GM23338 (cell line): ENCODE data around the gene LRRC40. TPM values are rescaled to one million over a fixed set of nuclear protein-coding genes. Genes with fewer than 3 reads are reported as not detected.

Experiments
- ATAC-seq: fragments of 200-7000 bp; cut with Tn5 transposase; 3 replicates; pipeline ENCODE4 v1.9.1; 2020
- DNase-seq: peaks from one replicate; pipeline ENCODE4 v3.0.0-alpha.2; 2015; ENCODE audit warnings: low spot score
- H2AFZ ChIP-seq: fragments of 200-600 bp; sonication (generic); 2 replicates; pipeline ENCODE4 v1.8.0; 2016; ENCODE audit warnings: antibody characterized with exemption, mild to moderate bottlenecking, moderate library complexity
- H3F3A ChIP-seq: fragments of 200-600 bp; sonication (generic); replicated peaks from 2 replicates; pipeline ENCODE4 v1.8.0; 2017; ENCODE audit warnings: antibody characterized with exemption, mixed run types, low read depth
- H3K27ac ChIP-seq: fragments of 200-600 bp; sonication (generic); 2 replicates; pipeline ENCODE4 v1.6.1; 2016; ENCODE audit warnings: low read depth
- H3K27me3 ChIP-seq: fragments of 200-600 bp; sonication (generic); 2 replicates; pipeline ENCODE4 v1.8.0; 2016; ENCODE audit warnings: mild to moderate bottlenecking, mixed run types, moderate library complexity; ENCODE audit not compliant: insufficient read depth
- H3K36me3 ChIP-seq: fragments of 200-600 bp; sonication (generic); 2 replicates; pipeline ENCODE4 v1.8.0; 2016; ENCODE audit warnings: mild to moderate bottlenecking; ENCODE audit not compliant: insufficient read depth
- H3K4me1 ChIP-seq: fragments of 200-600 bp; sonication (generic); 2 replicates; pipeline ENCODE4 v1.8.0; 2016; ENCODE audit warnings: mild to moderate bottlenecking, moderate library complexity; ENCODE audit not compliant: insufficient read depth
- H3K4me2 ChIP-seq: fragments of 200-600 bp; sonication (generic); 2 replicates; pipeline ENCODE4 v1.7.1; 2017; ENCODE audit warnings: mixed run types
- H3K4me3 ChIP-seq: fragments of 200-600 bp; sonication (generic); 2 replicates; pipeline ENCODE4 v1.6.1; 2016; ENCODE audit warnings: mixed run types
- H3K79me2 ChIP-seq: fragments of 200-600 bp; sonication (generic); replicated peaks from 2 replicates; pipeline ENCODE4 v1.8.0; 2017; ENCODE audit warnings: mild to moderate bottlenecking; ENCODE audit not compliant: insufficient read depth
- H3K9me2 ChIP-seq: fragments of 200-600 bp; sonication (generic); 2 replicates; pipeline ENCODE4 v1.8.0; 2017; ENCODE audit not compliant: insufficient read depth
- H4K20me1 ChIP-seq: fragments of 200-600 bp; sonication (generic); replicated peaks from 2 replicates; pipeline ENCODE4 v1.8.0; 2017; ENCODE audit warnings: mild to moderate bottlenecking; ENCODE audit not compliant: insufficient read depth
- H3K27ac Mint-ChIP-seq: 2 replicates; pipeline ENCODE4 v1.8.0; 2020; ENCODE audit warnings: inconsistent platforms, mild to moderate bottlenecking, moderate library complexity, mixed read lengths
- H3K27me3 Mint-ChIP-seq: 3 replicates; pipeline ENCODE4 v1.8.0; 2022; ENCODE audit warnings: low read depth, mild to moderate bottlenecking, moderate library complexity, mixed read lengths, inconsistent platforms; ENCODE audit not compliant: insufficient read depth, poor library complexity
- H3K36me3 Mint-ChIP-seq: 3 replicates; pipeline ENCODE4 v1.8.0; 2021; ENCODE audit warnings: low read depth, mild to moderate bottlenecking, inconsistent platforms, moderate library complexity, mixed read lengths
- H3K4me1 Mint-ChIP-seq: 3 replicates; pipeline ENCODE4 v1.8.0; 2020; ENCODE audit warnings: mild to moderate bottlenecking, inconsistent platforms, mixed read lengths
- H3K4me3 Mint-ChIP-seq: 3 replicates; pipeline ENCODE4 v1.8.0; 2021; ENCODE audit warnings: moderate library complexity, mild to moderate bottlenecking, inconsistent platforms, mixed read lengths
- H3K9me3 Mint-ChIP-seq: 3 replicates; pipeline ENCODE4 v1.8.0; 2020; ENCODE audit warnings: moderate library complexity, mild to moderate bottlenecking, inconsistent platforms, mixed read lengths
- CREB1 ChIP-seq: fragments of 250-450 bp; sonication (Bioruptor Pico); IDR thresholded peaks from 2 replicates; pipeline ENCODE4 v1.5.0; 2020; ENCODE audit warnings: low read depth, mild to moderate bottlenecking, moderate library complexity
- EZH2 ChIP-seq: fragments of 200-600 bp; sonication (generic); IDR thresholded peaks from one replicate; pipeline ENCODE4 v1.8.0; 2017; ENCODE audit warnings: antibody characterized with exemption, mild to moderate bottlenecking, low read depth; ENCODE audit not compliant: unreplicated experiment
- EZH2phosphoT487 ChIP-seq: fragments of 200-600 bp; sonication (generic); IDR thresholded peaks from one replicate; pipeline ENCODE4 v1.8.1; 2018; ENCODE audit warnings: antibody characterized with exemption; ENCODE audit not compliant: unreplicated experiment
- JUNB ChIP-seq: IDR thresholded peaks from one replicate; pipeline ENCODE4 v1.6.1; 2016; ENCODE audit warnings: antibody characterized with exemption; ENCODE audit not compliant: unreplicated experiment
- NANOG ChIP-seq: IDR thresholded peaks from 2 replicates; pipeline ENCODE4 v1.6.1; 2016; ENCODE audit warnings: antibody characterized with exemption, borderline replicate concordance
- POLR2AphosphoS5 ChIP-seq: IDR thresholded peaks from 2 replicates; pipeline ENCODE4 v1.6.1; 2016; ENCODE audit warnings: antibody characterized with exemption, low read depth
- STAT1 ChIP-seq: IDR thresholded peaks from one replicate; pipeline ENCODE4 v1.6.1; 2016; ENCODE audit warnings: antibody characterized with exemption; ENCODE audit not compliant: unreplicated experiment
- ZNF114 ChIP-seq: fragments of 250-450 bp; sonication (Bioruptor Pico); IDR thresholded peaks from 2 replicates; pipeline ENCODE4 v1.5.0; 2020; ENCODE audit warnings: mild to moderate bottlenecking, moderate library complexity
- ZNF331 ChIP-seq: fragments of 250-450 bp; sonication (Bioruptor Pico); IDR thresholded peaks from 2 replicates; pipeline ENCODE4 v1.5.0; 2020; ENCODE audit warnings: low read depth, mild to moderate bottlenecking, moderate library complexity
- polyA plus RNA-seq: library from polyadenylated mRNA; unstranded; fragments of >200 nt; fragmentation: Nextera tagmentation; extraction: Ambion mirVana; gene quantifications from 2 replicates; pipeline ENCODE4 v1.2.1, GENCODE V29; 2016
- total RNA-seq: library from RNA; depleted of rRNA; stranded (reverse); fragments of >200 nt; shearing (Covaris generic); gene quantifications from 2 replicates; pipeline ENCODE4 v1.2.3, GENCODE V29; 2014
- TF ChIP-seq, protein P1 (sequence below): IDR thresholded peaks from one replicate; pipeline ENCODE4 v1.6.1; 2018; ENCODE audit warnings: antibody characterized with exemption; ENCODE audit not compliant: unreplicated experiment
- TF ChIP-seq, protein P2 (sequence below): fragments of 250-450 bp; sonication (Bioruptor Pico); IDR thresholded peaks from 2 replicates; pipeline ENCODE4 v1.5.0; 2020; ENCODE audit warnings: mild to moderate bottlenecking, moderate library complexity
- TF ChIP-seq, protein P3 (sequence below): IDR thresholded peaks from 2 replicates; pipeline ENCODE4 v1.6.1; 2016; ENCODE audit warnings: antibody characterized with exemption
- TF ChIP-seq, protein P4 (sequence below), 2 experiments: fragments of 200-600 bp in 1 of 2; sonication (generic) in 1 of 2; conservative IDR thresholded peaks; 2 replicates each; pipeline versions ENCODE4 v1.5.1 to v1.6.1; 2016 to 2017; ENCODE audit warnings: antibody characterized with exemption in 2 of 2, low read depth in 2 of 2, mild to moderate bottlenecking in 2 of 2, moderate library complexity in 1 of 2

LRRC40 gene
- total and polyA plus RNA-seq, 2 experiments from 2014 or later: 33.9 to 50.5 TPM

DNA sequence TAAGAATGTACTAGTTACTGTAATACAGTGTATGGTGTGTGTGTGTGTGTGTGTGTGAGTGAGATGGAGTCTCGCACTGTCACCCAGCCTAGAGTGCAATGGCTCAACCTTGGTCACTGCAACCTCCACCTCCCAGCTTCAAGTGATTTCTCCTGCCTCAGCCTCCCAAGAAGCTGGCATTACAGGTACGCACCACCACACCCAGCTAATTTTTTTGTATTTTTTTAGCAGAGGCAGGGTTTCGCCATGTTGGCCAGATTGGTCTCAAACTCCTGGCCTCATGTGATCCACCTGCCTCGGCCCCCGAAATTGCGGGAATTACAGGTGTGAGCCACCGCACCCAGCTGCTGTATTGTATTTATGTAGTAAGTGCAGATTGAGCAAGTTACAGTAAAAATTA lies 2.9 kb upstream of the LRRC40 start:
- H3K9me3 Mint-ChIP-seq: no peaks in the 10 kb centered on the region
- H3K4me1 Mint-ChIP-seq: peaks cover 9% of the 10 kb centered on the region; the same call in 2 of the 3 replicates

More for the DNA sequence above, 2.9 kb upstream of the LRRC40 start:
- DNase-seq (no peak), ATAC-seq (no peak)
- Histone ChIP-seq H3K4me2 (no peak overlapping the region), H3K9me2 (no peaks in the 10 kb centered on the region), H2AFZ (no peak overlapping the region), H3K79me2 (peaks cover 98% of the 10 kb centered on the region), H3F3A (no peaks in the 10 kb centered on the region), H3K36me3 (no peaks in the 10 kb centered on the region), H3K4me1 (peaks cover 8% of the 10 kb centered on the region), H4K20me1 (no peaks in the 10 kb centered on the region; the same call in 1 of the 2 replicates), H3K4me3 (no peak overlapping the region), H3K27ac (no peak overlapping the region), H3K27me3 (no peaks in the 10 kb centered on the region)
- Mint-ChIP-seq H3K27me3 (peaks cover 7% of the 10 kb centered on the region), H3K27ac (no peak overlapping the region), H3K4me3 (no peak overlapping the region), H3K36me3 (peaks cover 4% of the 10 kb centered on the region; the same call in 1 of the 3 replicates)
- TF ChIP-seq STAT1 (no peak), ZNF114 (CRISPR knock-in tag) (no peak), EZH2phosphoT487 (no peak), EZH2 (no peak), ZNF331 (CRISPR knock-in tag) (no peak), POLR2AphosphoS5 (no peak), JUNB (no peak), CREB1 (CRISPR knock-in tag) (no peak), NANOG (no peak)
- TF ChIP-seq, protein P1, sequence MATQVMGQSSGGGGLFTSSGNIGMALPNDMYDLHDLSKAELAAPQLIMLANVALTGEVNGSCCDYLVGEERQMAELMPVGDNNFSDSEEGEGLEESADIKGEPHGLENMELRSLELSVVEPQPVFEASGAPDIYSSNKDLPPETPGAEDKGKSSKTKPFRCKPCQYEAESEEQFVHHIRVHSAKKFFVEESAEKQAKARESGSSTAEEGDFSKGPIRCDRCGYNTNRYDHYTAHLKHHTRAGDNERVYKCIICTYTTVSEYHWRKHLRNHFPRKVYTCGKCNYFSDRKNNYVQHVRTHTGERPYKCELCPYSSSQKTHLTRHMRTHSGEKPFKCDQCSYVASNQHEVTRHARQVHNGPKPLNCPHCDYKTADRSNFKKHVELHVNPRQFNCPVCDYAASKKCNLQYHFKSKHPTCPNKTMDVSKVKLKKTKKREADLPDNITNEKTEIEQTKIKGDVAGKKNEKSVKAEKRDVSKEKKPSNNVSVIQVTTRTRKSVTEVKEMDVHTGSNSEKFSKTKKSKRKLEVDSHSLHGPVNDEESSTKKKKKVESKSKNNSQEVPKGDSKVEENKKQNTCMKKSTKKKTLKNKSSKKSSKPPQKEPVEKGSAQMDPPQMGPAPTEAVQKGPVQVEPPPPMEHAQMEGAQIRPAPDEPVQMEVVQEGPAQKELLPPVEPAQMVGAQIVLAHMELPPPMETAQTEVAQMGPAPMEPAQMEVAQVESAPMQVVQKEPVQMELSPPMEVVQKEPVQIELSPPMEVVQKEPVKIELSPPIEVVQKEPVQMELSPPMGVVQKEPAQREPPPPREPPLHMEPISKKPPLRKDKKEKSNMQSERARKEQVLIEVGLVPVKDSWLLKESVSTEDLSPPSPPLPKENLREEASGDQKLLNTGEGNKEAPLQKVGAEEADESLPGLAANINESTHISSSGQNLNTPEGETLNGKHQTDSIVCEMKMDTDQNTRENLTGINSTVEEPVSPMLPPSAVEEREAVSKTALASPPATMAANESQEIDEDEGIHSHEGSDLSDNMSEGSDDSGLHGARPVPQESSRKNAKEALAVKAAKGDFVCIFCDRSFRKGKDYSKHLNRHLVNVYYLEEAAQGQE: no peak
- TF ChIP-seq, protein P2, sequence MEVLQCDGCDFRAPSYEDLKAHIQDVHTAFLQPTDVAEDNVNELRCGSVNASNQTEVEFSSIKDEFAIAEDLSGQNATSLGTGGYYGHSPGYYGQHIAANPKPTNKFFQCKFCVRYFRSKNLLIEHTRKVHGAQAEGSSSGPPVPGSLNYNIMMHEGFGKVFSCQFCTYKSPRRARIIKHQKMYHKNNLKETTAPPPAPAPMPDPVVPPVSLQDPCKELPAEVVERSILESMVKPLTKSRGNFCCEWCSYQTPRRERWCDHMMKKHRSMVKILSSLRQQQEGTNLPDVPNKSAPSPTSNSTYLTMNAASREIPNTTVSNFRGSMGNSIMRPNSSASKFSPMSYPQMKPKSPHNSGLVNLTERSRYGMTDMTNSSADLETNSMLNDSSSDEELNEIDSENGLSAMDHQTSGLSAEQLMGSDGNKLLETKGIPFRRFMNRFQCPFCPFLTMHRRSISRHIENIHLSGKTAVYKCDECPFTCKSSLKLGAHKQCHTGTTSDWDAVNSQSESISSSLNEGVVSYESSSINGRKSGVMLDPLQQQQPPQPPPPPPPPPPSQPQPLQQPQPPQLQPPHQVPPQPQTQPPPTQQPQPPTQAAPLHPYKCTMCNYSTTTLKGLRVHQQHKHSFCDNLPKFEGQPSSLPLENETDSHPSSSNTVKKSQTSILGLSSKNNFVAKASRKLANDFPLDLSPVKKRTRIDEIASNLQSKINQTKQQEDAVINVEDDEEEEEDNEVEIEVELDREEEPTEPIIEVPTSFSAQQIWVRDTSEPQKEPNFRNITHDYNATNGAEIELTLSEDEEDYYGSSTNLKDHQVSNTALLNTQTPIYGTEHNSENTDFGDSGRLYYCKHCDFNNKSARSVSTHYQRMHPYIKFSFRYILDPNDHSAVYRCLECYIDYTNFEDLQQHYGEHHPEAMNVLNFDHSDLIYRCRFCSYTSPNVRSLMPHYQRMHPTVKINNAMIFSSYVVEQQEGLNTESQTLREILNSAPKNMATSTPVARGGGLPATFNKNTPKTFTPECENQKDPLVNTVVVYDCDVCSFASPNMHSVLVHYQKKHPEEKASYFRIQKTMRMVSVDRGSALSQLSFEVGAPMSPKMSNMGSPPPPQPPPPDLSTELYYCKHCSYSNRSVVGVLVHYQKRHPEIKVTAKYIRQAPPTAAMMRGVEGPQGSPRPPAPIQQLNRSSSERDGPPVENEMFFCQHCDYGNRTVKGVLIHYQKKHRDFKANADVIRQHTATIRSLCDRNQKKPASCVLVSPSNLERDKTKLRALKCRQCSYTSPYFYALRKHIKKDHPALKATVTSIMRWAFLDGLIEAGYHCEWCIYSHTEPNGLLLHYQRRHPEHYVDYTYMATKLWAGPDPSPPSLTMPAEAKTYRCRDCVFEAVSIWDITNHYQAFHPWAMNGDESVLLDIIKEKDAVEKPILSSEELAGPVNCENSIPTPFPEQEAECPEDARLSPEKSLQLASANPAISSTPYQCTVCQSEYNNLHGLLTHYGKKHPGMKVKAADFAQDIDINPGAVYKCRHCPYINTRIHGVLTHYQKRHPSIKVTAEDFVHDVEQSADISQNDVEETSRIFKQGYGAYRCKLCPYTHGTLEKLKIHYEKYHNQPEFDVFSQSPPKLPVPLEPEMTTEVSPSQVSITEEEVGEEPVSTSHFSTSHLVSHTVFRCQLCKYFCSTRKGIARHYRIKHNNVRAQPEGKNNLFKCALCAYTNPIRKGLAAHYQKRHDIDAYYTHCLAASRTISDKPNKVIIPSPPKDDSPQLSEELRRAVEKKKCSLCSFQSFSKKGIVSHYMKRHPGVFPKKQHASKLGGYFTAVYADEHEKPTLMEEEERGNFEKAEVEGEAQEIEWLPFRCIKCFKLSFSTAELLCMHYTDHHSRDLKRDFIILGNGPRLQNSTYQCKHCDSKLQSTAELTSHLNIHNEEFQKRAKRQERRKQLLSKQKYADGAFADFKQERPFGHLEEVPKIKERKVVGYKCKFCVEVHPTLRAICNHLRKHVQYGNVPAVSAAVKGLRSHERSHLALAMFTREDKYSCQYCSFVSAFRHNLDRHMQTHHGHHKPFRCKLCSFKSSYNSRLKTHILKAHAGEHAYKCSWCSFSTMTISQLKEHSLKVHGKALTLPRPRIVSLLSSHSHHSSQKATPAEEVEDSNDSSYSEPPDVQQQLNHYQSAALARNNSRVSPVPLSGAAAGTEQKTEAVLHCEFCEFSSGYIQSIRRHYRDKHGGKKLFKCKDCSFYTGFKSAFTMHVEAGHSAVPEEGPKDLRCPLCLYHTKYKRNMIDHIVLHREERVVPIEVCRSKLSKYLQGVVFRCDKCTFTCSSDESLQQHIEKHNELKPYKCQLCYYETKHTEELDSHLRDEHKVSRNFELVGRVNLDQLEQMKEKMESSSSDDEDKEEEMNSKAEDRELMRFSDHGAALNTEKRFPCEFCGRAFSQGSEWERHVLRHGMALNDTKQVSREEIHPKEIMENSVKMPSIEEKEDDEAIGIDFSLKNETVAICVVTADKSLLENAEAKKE (CRISPR knock-in tag): no peak
- TF ChIP-seq, protein P3, sequence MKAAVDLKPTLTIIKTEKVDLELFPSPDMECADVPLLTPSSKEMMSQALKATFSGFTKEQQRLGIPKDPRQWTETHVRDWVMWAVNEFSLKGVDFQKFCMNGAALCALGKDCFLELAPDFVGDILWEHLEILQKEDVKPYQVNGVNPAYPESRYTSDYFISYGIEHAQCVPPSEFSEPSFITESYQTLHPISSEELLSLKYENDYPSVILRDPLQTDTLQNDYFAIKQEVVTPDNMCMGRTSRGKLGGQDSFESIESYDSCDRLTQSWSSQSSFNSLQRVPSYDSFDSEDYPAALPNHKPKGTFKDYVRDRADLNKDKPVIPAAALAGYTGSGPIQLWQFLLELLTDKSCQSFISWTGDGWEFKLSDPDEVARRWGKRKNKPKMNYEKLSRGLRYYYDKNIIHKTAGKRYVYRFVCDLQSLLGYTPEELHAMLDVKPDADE: no peak
- TF ChIP-seq, protein P4, sequence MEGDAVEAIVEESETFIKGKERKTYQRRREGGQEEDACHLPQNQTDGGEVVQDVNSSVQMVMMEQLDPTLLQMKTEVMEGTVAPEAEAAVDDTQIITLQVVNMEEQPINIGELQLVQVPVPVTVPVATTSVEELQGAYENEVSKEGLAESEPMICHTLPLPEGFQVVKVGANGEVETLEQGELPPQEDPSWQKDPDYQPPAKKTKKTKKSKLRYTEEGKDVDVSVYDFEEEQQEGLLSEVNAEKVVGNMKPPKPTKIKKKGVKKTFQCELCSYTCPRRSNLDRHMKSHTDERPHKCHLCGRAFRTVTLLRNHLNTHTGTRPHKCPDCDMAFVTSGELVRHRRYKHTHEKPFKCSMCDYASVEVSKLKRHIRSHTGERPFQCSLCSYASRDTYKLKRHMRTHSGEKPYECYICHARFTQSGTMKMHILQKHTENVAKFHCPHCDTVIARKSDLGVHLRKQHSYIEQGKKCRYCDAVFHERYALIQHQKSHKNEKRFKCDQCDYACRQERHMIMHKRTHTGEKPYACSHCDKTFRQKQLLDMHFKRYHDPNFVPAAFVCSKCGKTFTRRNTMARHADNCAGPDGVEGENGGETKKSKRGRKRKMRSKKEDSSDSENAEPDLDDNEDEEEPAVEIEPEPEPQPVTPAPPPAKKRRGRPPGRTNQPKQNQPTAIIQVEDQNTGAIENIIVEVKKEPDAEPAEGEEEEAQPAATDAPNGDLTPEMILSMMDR (conservative IDR thresholded peaks at IDR 0.05; ENCODE audit: low read depth in 2 of 2): no peak
